ENCODE data around the gene CDKN2B-AS1. TPM values are rescaled to one million over a fixed set of nuclear protein-coding genes. Genes with fewer than 3 reads are reported as not detected.

CDKN2B-AS1 gene
- total RNA-seq, 2 experiments from 2014 or later: 0.41 to 0.81 TPM

GRCh38 chr9:22035591-22036011 lies 41.0 kb downstream of the CDKN2B-AS1 start:
- H3K27ac Mint-ChIP-seq: no peak overlapping the region
- POLR2A ChIA-PET: no interaction called here
- H3K4me3 Mint-ChIP-seq: no peak overlapping the region
- no peak for TF ChIP-seq CTCF (IDR thresholded peaks at IDR 0.05)
- peak; percentile 68 for ATAC-seq
- intact Hi-C loops (cut with micrococcal nuclease): loop anchor here (5.0 kb wide), 1 partner anchor 223 kb away; no protein-coding TSS in a partner anchor
- H3K4me1 Mint-ChIP-seq (ENCODE audit: low read depth): peaks cover 16% of the 10 kb centered on the region
- H3K36me3 Mint-ChIP-seq (ENCODE audit: low read depth): no peaks in the 10 kb centered on the region
- DNase-seq: peak; percentile 22
- CTCF ChIA-PET: interaction anchor here (4.8 to 11.3 kb wide), 4 partner anchors 14 to 225 kb away, joined by 28 to 149 read pairs (median 54); partner anchors contain the start of gene CDKN2B
- H3K9me3 Mint-ChIP-seq: no peaks in the 10 kb centered on the region
- no peaks in the 10 kb centered on the region for H3K27me3 Mint-ChIP-seq

- intact Hi-C loops (cut with micrococcal nuclease): loop anchor here (5.0 kb wide), 1 partner anchor 225 kb away; no protein-coding TSS in a partner anchor
- H3K9me3 Mint-ChIP-seq: no peaks in the 10 kb centered on the region
Measured at GRCh38 chr9:22036866-22037626, 42.5 kb downstream of the CDKN2B-AS1 start.

GRCh38 chr9:22037954-22038690 lies 43.5 kb downstream of the CDKN2B-AS1 start:
- TF ChIP-seq CTCF (IDR thresholded peaks at IDR 0.05): peak; percentile 83
- peaks cover 23% of the 10 kb centered on the region for H3K4me1 Mint-ChIP-seq (ENCODE audit: low read depth)
- no peak for DNase-seq
- ChIA-PET POLR2A (no interaction called here), CTCF (interaction anchor here (0.7 to 11.3 kb wide), 23 partner anchors 11 to 855 kb away, joined by 3 to 149 read pairs (median 4); partner anchors contain the start of genes CDKN2A, CDKN2B and CDKN2B-AS1)
- intact Hi-C loops (cut with micrococcal nuclease): loop anchor here (5.0 kb wide), 1 partner anchor 226 kb away; no protein-coding TSS in a partner anchor
- no peaks in the 10 kb centered on the region for H3K27me3 Mint-ChIP-seq
- no peak overlapping the region for H3K27ac Mint-ChIP-seq
- H3K4me3 Mint-ChIP-seq: no peak overlapping the region
- H3K36me3 Mint-ChIP-seq (ENCODE audit: low read depth): no peaks in the 10 kb centered on the region
- H3K9me3 Mint-ChIP-seq: no peaks in the 10 kb centered on the region
- ATAC-seq: peak; percentile 47

More at GRCh38 chr9:22036866-22037626, 42.5 kb downstream of the CDKN2B-AS1 start:
- Mint-ChIP-seq H3K4me1 (ENCODE audit: low read depth) (peaks cover 23% of the 10 kb centered on the region), H3K27ac (no peak overlapping the region), H3K4me3 (no peak overlapping the region), H3K27me3 (no peaks in the 10 kb centered on the region), H3K36me3 (ENCODE audit: low read depth) (no peaks in the 10 kb centered on the region)
- ChIA-PET CTCF (interaction anchor here (0.7 to 11.3 kb wide), 21 partner anchors 11 to 854 kb away, joined by 3 to 149 read pairs (median 4); partner anchors contain the start of genes CDKN2A, CDKN2B and CDKN2B-AS1), POLR2A (interaction anchor here (1.2 kb wide), 1 partner anchor 11 kb away, joined by 4 read pairs; no protein-coding TSS in a partner anchor)
- ATAC-seq (no peak), DNase-seq (no peak)
- no peak for TF ChIP-seq CTCF (IDR thresholded peaks at IDR 0.05)

GRCh38 chr9:22039258-22039657 lies 44.7 kb downstream of the CDKN2B-AS1 start:
- CTCF ChIA-PET: interaction anchor here (1.0 to 11.3 kb wide), 10 partner anchors 10 to 229 kb away, joined by 3 to 149 read pairs (median 6); partner anchors contain the start of gene CDKN2B
- Mint-ChIP-seq H3K4me3 (no peak overlapping the region), H3K9me3 (no peaks in the 10 kb centered on the region), H3K27me3 (peaks cover 3% of the 10 kb centered on the region), H3K36me3 (ENCODE audit: low read depth) (no peaks in the 10 kb centered on the region), H3K4me1 (ENCODE audit: low read depth) (peaks cover 23% of the 10 kb centered on the region), H3K27ac (no peak overlapping the region)
- DNase-seq (no peak), ATAC-seq (no peak)
- POLR2A ChIA-PET: interaction anchor here (0.7 to 1.1 kb wide), 2 partner anchors 40 to 73 kb away, joined by 3 read pairs; no protein-coding TSS in a partner anchor
- intact Hi-C loops (cut with micrococcal nuclease): loop anchor here (5.0 kb wide), 1 partner anchor 227 kb away; no protein-coding TSS in a partner anchor
- no peak for TF ChIP-seq CTCF (IDR thresholded peaks at IDR 0.05)

Measured in activated CD8-positive, alpha-beta T cell treated with anti-CD3 and anti-CD28 coated beads for 36 hours (primary cell).